HG03442 (cell line): Measurements from ENCODE around the gene CCSER2.
"Not testable (repeated sequence)": the region's sequence is repeated elsewhere in the genome, so short reads cannot be mapped to it uniquely, and the experiment has no call there.

Experiments
- ATAC-seq: cut with Tn5 transposase; IDR thresholded peaks from one replicate; pipeline ENCODE4 v1.9.1; 2021; ENCODE audit warnings: mild to moderate bottlenecking, moderate library complexity; ENCODE audit not compliant: unreplicated experiment

CCSER2 gene

DNA sequence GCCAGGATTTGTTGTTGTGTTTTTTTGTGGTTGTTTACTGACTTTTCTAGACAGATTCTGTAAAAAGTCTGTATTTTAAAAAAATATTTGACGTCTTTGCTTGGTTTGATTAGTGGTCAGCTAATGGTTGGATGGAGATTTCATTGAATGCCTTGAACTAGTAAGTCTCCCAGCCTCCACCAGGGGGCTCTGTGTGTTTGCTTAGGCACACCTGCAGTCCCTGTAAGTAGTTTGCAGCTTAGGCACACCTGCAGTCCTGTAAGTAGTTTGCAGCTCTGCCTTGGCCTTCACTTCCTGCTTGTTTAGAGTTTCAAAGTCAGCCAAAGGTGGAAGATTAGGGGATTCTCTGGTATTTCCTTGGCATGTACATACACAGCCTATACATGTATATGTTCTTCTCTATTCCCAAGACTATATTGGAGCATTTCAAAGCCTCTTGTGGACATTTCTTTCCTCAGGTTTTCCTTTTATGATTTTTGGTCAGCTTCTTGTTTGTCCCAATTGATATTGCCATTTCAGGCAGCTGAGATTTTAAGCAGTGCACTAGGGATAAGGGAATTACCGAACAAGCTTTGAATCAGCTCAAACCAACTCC is 101.6 kb downstream of the CCSER2 start:
- peak; percentile 99 for ATAC-seq

DNA sequence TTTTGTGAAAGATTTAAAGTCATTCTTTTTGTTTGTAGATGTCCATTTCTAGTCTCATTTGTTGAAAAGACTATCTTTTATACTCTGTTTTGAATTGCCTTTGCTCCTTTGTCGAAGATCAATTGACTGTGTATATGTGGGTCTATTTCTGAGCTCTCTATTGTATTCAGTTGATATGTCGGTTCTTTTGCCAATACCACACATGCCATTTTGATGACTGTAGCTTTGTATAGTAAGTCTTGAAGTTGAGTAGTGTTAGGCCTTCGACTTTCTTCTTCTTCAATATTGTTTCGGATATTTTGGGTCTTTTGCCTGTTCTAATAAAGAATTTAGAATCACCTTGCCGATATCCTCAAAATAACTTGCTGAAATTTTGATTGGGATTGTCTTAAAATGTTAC is 104.5 kb downstream of the CCSER2 start:
- no peak for ATAC-seq

DNA sequence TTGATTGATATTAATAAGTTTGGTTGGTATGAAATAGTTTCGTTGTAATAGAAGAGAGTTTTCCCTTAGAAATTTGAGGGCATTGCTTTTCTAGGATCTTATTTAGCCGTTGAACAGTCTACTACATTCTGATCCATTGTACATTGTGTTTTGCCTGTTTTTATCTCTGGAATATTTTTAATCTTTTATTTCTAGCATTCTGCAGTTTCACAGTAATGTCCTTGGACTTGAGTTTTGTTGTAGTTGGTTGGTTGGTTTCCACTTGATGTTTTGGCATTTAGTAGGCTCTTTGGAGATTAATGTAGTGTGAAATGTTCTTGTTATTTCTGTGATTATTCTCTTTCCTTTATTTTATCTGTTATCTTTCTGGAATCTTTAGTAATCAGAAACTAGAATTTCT is 112.4 kb downstream of the CCSER2 start:
- no peak for ATAC-seq

DNA sequence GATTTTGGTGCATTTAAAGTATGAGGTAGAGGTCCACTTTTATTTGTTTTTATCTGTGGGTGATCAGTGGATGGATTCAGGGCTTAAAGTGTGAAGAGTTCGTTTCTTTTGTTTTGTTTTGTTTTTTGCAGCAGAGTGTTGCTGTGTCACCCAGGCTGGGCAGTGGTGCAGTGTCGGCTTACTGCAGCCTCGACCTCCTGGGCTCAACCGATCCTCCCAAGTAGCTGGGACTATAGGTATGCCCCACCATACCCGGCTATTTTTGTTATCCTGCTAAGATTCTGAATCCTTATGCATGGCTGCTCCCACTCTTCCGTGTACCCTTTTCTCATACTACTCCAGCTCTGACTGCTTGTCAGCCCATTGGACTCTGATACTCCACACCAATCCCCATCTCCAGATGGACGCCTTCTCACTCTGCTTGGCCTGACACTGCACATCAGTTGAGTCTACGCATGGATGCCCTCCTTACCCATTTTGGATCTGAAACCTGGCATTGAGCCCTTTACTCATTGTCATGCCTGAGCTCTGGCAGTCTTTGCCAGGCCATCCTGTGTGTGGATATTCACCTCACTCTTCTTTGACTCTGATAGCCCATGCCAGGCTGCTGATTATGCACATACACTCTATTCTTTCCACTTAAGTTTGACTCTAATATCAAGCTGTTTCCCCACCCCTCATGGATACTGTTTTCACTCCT is 119.5 kb downstream of the CCSER2 start:
- no peak for ATAC-seq

DNA sequence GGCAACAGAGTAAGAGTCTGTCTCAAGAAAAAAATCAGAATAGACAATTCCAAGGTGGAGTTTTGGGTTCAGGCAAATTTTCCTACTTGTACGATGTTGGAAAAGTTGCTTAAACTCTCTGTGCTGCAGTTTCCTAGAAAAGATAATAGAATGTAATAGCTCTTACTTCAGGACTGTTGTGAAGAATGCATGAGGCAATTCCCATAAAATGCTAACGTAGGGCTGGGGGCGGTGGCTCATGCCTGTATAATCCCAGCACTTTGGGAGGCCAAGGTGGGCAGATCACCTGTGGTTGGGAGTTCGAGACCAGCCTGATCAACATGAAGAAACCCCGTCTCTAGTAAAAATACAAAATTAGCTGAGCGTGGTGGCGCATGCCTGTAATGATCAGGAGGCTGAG is 121.0 kb downstream of the CCSER2 start:
- ATAC-seq, result not testable (repeated sequence)

DNA sequence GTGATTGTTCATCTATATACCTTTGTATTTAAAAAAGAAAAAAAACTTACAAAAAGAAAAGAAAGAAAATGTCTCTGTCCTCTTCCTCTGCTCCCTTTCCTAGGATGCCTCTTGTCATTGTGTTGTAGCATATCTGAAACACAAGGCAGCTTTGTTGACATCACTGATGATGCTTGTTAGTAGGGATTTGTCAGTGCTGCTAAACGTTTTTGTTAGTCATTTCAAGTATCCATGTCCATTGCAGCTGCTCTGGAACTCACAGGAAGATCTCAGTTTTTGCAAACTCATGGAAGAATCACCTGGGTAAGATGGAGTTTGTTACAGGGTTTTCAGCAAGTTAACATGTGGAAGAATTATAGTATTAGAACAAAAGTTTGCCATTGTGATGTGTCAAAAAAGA is 123.6 kb downstream of the CCSER2 start:
- ATAC-seq, result no peak

DNA sequence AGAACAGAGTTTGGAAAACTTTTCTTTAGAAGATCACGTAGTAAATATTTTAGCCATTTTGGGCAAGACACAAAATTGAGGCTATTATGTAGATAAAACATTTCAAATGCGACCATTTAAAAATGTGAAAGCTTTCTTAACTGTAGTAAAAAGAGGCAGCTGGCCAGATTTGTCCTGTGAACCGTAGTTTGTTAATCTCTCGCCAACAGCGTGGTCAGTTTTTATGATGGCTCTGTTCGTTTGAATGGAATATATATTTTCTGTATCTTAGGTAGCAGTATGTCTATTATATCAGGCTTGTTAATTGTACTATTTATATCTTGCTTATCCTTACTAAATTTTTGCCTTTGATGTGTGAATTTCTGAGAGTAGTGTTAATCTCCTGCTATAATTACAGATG is 124.9 kb downstream of the CCSER2 start:
- no peak for ATAC-seq

DNA sequence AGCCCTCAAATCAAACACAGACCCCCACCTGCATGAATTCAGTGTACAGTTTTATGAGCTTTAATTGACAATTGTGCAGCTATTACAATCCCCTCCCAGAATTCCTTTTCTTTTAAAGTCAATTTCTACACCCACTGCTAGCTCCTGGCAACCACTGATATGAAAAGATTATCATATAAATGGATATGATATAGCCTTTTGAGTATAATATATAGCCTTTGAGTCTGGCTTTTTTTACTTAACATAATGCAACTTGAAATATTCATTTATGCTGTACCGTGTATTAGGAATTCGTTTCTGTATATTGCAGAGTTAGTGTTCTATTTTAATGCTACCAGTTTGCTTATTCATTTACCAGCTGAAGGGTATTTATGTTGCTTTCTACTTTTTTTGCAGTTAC is 127.7 kb downstream of the CCSER2 start:
- ATAC-seq, result no peak

DNA sequence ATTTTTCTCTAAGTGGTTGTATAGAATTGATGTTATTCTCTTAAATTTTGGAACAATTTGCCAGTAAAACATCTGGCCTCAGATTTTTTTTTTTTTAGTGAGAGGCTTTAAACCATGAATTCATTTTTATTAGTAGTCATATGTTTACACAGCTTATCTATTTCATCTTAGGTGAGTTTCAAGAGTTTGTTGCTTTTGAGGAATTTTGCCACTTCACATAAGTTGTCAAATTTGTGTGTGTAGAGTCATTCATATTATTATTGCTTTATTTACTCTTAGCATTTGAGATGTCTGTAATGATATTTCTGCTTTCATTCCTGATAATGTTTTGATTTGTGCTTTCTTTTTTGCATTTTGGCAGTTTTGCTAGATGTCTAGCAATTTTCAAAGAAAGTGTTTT is 132.1 kb downstream of the CCSER2 start:
- ATAC-seq, result no peak

DNA sequence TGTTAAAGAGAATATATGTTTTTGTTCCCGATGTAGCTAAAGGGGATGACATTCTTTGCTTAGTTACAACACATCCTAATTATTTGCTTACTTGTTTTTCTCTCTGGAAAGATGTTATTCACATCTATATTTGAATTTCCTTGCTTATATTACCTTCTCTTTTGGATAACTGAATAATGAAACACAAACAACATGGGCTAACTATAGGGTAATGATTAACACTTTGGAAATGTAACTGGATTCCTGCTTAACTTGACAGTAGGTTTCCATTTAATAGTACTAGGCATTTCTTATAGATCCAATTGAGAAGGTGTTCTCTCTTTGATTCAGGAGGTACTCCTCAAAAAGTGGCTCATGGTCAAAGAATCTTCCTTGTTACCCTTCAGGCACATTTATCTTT is 141.1 kb downstream of the CCSER2 start:
- no peak for ATAC-seq

DNA sequence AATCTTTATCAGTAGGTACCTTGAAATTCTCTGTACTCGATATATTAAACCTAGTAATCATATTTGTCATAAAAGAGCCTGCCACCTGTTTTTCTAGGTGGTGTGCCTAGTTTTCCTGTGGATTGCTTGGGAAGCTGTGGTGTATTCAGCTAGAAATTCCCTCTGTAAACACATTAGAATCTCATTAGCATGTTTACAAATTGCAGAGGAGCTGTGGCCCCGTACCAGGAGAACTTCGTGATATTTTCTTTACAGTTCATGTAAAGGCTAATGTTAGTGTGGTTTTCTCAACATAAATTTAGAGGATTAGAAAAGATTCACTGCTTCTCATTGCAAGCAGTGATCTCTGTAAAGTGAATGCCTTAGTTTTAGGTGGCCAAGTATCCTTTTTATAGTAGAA is 144.7 kb downstream of the CCSER2 start:
- no peak for ATAC-seq

DNA sequence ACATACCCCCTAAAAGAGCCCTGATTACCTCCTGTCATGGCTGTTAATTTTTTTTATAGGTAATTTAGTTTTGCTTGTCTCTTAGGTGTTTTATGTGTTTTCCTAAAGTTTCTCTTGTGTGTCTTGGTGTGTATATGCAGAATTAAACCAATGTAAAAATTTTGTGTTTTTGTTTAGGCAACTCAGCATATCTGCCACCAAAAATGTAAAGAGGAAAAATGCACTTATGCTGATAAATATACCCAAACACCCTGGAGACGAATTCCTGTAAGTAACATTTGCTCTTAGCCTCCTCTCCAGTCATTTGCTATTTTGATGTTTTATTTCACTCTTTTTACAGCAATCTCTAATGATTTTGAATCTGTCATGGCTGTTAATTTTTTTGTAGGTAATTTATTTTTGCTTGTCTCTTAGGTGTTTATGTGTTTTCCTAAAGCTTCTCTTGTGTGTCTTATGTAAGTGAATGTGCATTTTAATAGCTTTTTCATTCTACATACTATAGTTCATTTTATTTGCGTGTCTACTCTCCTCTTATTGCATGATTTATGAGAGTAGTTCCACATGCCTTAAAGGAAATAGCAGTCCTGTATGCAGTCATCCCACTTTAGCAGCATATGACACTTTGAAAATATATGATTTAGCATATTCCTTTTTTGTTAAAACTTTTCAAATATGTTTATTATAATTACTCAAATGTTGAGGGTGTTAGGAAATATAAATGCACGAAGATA is 149.2 kb downstream of the CCSER2 start:
- ATAC-seq, result no peak

DNA sequence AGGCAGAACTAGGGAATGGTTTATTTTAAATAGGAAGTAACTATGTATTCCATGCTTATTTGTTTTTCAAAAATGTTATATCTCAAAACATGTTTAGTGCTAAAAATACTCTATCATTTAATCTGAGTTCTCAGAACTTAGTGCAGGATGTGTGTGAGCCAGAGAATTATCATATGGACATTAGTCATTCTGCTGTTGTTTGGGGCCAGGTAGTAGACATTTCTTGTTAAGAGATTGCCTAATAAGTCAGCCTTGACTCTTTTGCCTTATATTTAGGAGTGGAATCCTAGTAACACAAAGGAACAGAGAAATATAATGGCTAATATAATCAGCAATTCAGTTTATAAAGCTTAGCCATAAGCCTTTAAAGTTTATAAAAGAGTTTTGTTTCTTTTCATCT is 149.8 kb downstream of the CCSER2 start:
- no peak for ATAC-seq

DNA sequence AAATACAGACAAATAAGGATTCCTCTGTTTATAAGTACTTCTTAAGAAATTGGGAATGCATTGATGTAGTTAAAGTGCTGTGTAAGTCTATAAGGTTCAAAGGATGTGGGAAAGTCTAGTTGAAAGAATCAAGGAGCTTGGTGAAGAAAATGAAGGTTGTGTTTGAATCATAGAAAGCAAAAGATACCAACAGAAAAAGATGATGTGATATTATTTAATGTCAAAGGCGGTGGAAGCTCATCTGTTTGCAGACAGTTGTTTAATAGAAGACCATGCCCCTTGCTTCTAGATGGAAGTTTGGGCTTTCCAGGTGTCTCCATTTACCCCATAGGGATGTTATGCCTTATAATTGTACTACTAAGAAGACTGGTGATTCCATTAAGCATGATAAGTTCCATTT is 150.3 kb downstream of the CCSER2 start:
- ATAC-seq, result no peak

DNA sequence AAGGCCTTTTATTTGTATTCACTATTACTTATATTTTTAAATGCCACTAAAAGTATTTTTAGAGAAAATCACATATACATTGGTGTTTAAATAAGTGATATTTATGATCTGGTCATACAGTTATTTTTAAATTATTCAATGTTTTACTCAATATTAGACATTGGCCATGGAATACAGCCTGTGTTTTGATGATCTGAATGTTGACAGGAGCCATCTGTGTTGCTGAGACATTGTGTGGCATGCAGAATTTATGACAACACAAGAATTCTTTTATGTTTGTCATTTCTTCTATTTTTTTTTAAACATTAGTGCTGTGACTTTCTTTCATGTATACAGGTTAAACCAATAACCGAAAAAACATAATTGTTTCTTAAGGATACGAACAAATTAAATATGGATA is 156.2 kb downstream of the CCSER2 start:
- ATAC-seq, result no peak

DNA sequence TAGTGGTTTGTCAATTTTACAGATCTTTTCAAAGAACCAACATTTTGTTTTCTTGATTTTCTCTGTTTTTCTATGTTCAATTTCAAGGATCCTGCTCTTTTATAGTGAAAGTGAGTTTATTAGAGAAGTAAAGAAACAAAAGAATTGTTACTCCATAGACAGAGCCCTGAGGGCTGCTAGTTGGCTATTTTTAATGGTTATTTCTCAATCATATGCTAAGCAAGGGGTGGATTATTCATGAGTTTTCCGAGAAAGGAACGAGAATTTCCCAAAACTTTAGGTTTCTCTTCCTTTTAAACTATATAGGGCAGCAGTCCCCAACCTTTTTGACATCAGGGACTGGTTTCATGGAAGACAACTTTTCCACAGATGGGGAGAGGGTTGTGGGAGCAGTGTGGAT is 165.0 kb downstream of the CCSER2 start:
- ATAC-seq, result no peak

DNA sequence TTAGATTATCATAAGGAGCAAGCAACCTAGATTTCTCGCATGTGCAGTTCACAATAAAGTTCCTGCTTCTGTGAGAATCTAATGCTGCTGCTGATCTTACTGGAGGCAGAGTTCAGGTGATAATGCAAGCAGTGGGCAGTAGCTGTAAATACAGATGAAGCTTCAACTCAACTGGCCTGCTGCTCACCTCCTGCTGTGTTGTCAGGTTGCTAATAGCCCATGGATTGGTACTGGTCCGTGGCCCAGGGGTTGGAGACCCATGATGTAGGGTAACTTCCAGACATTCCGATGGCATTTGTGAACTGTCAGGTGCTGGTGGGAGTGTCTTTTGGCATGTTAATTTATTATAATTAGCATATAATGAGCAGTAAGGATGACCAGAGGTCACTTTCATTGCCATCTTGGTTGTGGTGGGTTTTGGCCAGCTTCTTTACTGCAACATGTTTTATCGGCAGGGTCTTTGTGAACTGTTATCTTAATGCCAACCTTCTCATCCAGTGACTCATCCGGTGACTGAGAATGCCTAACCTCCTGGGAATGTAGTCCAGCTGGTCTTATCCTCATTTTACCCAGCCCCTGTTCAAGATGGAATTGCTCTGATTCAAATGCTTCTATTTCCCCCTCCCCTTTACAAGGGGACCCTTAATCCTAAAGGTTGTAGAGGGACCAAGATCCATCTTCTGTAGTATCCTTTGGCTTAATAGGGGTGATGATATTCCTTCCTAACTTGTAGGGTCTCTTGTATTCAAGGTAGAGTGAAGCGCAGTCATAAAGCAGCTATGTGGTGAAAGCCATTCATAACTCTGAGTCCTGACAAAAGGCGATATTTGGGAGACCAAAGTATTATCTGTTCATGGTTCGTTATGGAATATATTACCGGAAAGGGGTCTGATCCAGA is 165.8 kb downstream of the CCSER2 start:
- ATAC-seq, result no peak

DNA sequence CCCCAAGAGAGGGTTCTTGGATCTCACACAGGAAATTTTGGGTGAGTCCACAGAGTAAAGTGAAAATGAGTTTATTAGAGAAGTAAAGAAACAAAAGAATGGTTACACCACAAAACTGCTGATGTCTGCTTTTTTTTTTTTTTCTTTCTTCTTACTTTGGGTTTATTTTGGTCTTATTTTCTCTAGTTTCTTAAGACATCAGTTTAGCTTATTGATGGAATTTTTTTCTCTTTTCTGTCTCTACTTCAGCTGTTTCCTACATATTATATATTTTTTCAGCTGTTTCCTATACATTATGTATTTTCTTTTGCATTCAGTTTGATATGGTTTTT is 166.4 kb downstream of the CCSER2 start:
- no peak for ATAC-seq

DNA sequence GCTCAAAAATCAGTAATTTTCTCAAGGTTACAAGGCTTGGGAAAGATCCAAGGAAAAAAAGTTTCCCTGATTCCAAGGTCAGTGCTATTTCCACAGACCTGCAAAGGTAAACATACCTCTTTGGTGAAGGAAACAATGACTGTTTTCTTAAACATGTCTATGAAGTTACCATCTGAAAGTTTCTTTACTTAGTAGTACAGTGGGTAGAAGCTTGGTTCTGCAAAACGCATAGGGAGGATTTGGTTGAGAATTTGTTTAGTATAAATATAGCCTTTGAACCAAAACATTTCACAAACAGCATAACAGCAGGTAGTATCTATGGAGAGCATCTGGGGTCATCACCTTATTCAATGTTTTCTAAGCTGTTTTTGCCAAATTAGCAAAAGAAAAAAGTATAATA is 169.6 kb downstream of the CCSER2 start:
- no peak for ATAC-seq

DNA sequence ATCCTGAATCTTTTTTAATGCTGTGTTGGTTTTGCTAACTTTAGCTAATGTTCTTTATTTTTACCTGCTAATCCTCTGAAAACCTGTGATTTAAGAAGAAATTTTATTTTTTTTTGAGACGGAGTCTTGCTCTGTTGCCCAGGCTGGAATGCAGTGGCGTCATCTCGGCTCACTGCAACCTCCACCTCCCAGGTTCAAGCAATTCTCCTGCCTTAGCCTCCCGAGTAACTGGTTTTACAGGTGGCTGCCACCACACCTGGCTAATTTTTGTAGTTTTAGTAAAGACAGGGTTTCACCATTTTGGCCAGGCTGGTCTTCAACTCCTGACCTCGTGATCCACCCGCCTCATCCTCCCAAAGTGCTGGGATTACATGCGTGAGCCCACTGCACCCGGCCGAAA is 170.7 kb downstream of the CCSER2 start:
- ATAC-seq, result not testable (repeated sequence)

DNA sequence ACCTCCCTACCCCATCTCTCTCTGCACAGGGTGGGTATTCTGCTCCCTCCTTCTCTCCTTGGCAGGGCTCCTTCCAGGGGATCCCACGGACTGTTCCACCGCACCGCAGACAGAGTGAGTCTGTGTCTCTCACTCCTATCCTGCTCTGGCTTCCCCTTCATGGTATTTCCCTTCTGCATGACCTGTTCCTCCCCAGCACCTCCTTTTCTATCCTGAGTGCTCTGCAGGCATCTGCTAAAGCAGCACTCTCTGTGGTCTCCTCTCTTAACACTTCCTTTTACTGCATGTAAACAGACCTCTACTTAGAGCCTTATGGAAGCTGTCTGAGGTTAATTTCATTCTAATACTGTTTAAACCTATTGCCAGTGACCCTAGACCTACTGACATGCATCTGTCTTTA is 171.5 kb downstream of the CCSER2 start:
- ATAC-seq, result no peak
